Hematopoietic multipotent progenitor cell (in vitro differentiated cells): ENCODE data around the gene SRGAP1. TPM values are rescaled to one million over a fixed set of nuclear protein-coding genes. Genes with fewer than 3 reads are reported as not detected.

Experiments
- DNase-seq, 3 donors: peaks; one replicate each; pipeline ENCODE4 v3.0.0-alpha.2; 2011 to 2015; ENCODE audit warnings: low read depth in 2 of 3, low spot score in 2 of 3
- total RNA-seq: library from RNA; depleted of rRNA; stranded (reverse); fragments of >200 nt; gene quantifications from one replicate; pipeline ENCODE4 v1.2.3, GENCODE V29; 2012

SRGAP1 gene
- total RNA-seq: 0.27 TPM

DNA sequence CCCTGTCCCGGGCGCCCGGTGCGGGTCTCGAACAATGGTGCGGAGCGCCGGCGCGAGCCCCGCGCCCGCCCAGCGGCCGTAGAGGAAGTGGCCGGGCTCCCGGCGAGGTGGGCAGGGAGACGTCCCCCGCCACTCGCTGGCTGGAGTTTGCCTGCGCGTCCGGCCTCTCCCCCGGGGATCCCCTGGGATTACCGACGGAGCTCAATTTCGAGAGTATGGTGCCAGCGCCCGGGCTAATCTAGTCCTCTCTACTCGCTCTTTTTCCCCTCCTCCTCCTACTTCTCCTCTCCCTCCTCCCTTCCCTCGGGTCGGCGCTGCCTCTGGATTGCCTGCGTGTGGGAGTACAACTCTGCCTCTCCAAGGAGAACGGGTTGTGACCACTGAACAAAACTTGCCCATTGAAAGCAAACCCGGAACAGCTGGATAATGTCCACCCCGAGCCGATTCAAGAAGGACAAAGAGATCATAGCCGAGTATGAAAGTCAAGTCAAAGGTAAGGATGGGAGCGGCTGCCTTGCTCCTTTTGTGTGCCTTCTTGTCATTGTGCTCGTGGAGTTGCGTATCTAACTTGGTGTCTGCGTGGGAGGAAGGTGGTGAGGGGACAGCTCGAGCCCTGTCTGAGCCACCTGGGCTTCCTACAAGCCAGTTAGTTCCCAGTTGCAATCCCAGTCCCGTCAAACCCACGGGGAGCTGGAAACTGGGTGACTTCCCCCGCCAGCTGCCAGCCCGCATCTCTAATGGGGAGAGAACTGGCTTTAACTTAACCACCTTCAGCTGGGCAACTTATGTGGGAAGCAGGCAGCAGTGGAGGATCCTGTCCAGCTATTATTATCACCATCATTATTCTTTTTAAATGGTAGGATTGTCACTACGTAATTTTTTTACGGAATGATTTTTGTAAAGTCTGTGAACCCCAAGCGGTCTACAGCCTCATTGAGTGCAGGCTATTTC is at the start of gene SRGAP1:
SRGAP1 (plus strand) TSS at position 310 of the 951 bp plus-strand sequence; CDS start at position 427, 117 bp downstream.
- DNase-seq: peak in 2 of 3 donors; percentile 11 to 41

DNA sequence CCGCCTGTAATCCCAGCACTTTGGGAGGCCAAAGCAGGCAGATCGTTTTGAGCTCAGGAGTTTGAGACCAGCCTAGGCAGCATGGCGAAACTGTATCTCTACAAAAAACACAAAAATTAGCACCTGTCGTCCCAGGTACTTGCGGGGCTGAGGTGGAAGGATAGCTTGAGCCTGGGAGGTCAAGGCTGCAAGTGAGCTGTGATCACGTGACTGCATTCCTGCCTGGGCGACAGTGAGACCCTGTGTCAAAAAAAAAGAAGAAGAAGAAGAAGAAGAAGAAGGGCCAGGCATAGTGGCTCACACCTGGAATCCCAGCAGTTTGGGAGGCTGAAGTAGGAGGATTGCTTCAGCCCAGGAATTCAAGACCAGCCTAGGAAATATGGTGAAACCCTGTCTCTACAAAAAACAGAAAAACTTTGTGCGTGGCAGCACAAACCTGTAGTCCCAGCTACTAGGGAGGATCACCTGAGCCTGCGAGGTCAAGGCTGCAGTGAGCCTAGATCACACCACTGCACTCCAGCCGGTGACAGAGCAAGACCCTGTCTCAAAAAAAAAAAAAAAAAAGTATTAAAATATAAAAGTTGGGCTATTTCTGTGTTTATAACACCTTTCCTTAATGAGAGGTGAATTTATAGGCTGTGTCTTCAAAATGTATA is 49.3 kb upstream of the SRGAP1 start:
- no peak for DNase-seq

DNA sequence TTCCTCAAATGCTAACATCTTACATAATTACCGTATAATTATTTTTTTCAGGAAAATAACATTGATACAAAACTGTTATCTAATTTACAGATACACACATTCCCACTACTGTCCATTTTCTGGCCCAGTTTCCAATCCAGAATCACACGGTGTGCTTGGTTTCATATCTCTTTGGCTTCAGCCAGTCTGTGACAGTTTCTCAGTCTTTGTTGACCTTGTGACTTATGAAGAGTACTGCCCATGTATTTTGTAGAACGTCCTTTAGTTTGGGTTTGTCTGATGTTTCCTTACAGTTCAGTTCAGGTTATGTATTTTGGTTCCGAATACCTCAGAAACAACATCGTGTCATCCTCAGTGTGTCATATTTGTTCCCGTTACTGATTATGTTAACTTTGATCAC is 48.6 kb upstream of the SRGAP1 start:
- DNase-seq: no peak

DNA sequence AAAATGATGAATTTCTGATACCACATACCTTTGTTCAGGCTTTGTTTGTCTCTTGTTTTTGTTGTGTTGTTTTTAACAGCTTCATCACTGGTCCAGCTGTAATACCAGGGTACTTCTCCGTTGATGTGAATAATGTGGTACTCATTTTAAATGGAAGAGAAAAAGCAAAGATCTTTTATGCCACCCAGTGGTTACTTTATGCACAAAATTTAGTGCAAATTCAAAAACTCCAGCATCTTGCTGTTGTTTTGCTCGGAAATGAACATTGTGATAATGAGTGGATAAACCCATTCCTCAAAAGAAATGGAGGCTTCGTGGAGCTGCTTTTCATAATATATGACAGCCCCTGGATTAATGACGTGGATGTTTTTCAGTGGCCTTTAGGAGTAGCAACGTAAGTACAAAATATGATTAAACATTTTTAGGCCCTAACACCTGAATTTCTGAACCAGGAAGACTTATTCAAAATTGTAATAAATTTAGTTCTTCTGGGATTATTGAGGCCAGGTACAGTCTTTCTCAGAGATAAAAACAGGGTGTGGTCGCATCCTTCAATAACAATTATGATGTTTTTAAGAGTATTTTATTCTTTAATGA is 42.4 kb upstream of the SRGAP1 start:
- DNase-seq: peak in 2 of 3 donors; percentile 26 to 63

DNA sequence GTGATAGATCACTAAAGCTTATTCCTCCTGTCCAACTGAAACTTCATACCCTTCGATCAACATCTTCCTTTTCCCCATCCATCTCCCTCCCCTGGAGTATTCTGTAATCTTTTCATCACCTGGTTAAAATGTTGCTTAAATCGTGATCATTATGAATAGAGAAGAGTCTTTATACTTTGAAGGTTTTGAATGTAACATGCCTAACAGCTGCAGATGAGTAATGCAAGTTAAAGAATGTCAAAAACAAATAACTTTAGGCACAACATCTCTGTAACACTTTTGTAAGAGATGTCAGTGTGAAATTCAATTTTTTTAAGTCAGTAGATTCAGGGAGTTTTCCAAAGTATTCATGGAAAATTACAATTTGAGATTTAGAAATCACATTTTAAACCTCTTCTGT is 39.8 kb upstream of the SRGAP1 start:
- no peak for DNase-seq

DNA sequence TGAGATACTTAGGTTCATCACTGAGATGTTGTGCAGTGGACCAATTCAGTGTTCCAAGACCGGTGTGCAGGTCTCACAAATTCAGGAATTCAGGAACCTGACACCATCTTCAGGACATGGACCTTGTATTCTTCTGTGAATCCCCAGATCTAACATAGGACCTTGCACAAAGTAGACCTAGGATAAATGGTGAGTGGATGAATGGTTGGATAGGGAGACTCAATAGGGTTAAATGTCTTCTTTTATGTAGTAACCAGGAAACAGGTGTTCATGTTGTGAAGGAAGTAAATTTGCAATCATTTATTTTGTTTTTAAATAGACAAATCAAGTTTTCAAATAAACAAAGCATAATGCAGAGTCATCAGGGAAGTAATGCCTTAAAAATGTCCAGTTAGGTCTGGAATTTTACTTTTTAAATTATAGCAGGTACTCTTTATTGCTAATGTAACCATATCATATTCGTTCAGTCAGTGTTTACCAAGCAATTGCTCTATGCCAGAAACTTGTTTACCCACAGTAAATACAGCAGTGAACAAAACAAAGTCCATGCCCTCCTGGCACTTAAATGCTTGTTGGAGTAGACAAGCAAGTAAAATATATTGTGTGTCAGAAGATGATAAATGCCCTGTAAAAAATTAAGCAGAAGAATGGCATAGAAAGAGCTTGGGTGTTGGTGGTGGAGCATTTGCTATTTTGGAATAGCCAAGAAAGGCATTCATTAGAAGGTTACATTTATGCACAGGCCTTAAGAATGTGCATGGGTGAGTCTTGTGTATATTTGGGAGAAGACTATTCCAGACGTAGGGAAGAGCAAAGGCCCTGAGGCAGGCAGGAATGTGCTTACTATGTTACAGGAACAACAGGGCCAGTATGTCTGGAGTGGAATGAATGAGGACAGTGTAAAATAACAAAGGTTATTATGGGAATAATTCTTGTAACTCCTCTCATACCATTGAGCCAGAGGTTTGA is 38.5 kb upstream of the SRGAP1 start:
- DNase-seq: no peak

DNA sequence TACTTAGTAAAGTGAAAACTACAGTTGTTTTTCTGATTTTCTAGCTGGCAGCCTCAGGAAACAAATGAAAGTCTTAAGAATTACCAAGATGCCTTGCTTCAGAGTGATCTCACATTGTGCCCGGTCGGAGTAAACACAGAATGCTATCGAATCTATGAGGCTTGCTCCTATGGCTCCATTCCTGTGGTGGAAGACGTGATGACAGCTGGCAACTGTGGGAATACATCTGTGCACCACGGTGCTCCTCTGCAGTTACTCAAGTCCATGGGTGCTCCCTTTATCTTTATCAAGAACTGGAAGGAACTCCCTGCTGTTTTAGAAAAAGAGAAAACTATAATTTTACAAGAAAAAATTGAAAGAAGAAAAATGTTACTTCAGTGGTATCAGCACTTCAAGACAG is 35.9 kb upstream of the SRGAP1 start:
- no peak for DNase-seq

DNA sequence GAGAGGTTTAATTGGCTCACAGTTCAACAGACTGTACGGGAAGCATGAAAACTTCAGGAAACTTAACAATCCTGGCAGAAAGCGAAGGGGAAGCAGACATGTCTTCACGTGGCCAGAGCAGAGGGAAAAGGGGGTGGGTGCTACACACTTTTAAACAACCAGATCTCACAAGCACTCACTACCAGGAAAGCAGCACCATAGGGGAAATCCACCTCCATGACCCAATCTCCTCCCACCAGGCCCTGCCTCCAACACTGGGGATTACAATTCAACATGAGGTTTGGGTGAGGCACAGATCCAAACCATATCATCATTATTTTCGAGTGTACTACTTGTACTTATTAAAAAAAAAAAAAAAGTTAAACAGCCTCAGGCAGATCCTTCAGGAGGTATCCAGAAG is 34.9 kb upstream of the SRGAP1 start:
- no peak for DNase-seq

DNA sequence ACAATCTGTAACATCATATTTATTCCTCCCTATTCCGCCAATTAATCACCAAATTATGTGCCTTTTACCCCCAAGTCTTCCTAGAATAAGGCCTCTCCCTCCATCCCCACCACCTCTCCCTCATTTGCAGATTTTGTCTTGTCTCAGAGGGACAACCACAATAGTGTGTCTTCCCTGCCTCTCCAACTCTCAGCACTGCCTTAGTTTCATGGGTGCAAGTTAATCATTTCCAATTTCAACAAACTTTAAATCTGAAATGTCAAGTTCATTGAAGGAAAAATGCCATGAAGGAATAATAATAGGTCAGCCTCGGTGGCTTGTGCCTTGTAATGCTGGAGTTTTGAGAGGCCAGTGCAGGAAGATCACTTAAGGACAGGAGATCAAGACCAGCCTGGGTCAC is 33.2 kb upstream of the SRGAP1 start:
- DNase-seq: no peak

DNA sequence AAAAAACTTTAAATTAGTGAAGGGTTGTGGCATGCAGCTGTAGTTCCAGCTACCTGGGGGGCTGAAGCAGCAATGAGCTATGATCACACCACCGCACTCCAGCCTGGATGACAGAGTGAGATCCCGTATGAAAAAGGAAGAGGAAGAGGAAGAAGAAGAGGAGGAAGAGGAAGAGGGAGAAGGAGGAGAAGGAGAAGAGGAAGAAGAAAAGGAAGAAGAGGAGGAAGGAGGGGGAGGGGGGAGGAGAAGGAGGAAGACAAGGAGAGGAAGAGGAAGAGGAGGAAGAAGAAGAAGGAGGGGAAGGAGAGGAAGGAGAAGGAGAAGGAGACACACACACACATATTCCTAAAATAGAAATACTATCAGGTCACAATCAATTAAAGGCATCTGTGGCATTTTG is 32.7 kb upstream of the SRGAP1 start:
- no peak for DNase-seq

DNA sequence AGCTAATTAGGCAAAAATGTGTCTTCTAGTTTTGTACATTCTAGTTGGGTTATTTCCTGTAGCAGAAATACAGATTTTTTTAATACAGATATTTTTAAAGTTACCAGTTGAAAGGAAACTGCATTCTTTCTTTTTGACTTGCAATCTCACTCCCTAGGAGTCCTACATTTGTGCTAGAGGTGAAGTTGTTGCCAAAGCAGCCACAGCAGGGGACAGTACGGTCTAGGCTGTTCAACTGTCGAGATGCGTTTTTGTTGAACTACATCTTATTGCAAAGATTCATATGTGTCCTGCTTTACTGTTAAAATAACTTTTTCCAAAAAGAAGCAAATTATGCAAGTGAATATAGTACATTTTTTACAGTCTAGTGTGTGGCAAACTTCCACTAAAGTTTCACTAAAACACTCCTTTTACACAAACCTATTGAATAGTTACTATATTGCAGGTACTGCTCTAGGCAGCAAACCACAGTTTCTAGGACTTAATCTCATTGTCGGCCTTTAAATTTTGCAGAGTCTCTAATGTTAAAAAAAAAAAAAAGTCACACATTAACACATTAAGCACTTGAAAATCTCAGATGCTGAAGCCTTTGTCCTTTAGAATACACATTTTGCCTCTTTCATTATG is 30.2 kb upstream of the SRGAP1 start:
- no peak for DNase-seq

DNA sequence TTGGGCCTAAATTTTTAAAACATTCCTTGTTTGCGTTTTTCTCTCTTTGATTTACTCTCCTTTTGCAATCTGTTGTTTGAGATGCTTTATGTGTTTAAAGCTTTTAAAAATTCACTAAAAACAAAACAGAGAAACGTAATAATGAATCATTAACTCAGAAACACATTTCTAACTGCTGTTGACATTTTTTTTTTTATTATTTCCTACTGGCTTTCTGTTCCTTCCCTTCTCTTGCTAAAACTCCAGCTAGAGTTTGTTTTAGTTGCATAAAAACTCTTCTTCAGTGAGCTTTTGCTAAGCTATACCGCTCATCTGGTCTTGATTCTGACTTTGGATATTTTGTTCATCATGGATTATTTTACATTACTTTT is 29.0 kb upstream of the SRGAP1 start:
- no peak for DNase-seq

DNA sequence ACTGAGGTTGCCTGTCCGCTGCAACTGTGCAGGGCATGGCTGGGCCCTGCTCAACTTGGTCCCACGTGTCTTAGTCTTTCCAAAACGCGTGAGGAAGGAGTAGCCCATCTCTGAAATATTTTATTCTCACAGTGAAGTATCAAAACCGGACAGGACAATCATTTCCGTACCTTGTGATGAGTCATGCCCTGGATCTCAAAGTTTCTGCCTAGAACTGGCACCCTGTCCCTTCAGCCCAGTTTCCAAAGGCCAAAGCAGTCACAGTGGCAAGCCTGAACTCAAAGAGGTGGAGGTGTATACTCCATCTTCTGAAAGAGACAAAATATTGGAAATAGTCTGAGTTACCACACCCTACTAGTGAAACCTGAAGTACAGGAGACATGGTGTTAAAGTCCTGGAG is 28.5 kb upstream of the SRGAP1 start:
- DNase-seq: no peak

DNA sequence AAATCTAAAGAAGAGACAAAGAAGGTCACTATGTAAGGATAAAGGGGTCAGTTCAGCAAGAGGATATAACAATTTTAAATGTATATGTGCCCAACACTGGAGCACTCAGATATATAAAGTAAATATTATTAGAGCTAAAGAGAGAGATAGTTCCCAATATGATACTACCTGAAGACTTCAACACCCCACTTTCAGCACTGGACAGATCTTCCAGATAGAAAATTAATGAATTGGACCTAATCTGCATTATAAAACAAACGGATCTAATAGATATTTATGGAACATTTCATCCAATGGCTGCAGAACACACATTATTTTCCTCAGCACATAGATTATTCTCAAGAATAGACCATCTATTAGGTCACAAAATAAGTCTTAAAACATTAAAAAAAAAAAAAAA is 24.1 kb upstream of the SRGAP1 start:
- no peak for DNase-seq

DNA sequence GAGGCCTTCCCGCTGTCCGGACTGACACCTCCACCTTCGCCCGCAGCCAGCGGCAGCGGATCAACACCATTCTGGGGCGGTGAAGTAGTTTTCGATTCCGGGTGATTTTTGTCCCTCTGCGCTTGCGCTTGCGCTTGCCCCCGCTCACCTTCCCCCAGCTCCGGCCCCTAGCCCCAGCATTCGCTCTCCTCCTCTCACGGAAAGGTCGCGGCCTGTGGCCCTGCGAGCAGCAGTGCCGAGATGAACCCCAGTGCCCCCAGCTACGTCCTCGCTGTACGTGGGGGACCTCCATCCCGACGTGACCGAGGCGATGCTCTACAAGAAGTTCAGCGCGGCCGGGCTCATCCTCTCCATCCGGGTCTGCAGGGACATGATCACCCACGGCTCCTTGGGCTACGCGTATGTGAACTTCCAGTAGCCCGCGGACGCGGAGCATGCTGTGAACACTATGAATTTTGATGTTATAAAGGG is 22.7 kb upstream of the SRGAP1 start:
- peak in 2 of 3 donors; percentile 24 to 25 for DNase-seq

DNA sequence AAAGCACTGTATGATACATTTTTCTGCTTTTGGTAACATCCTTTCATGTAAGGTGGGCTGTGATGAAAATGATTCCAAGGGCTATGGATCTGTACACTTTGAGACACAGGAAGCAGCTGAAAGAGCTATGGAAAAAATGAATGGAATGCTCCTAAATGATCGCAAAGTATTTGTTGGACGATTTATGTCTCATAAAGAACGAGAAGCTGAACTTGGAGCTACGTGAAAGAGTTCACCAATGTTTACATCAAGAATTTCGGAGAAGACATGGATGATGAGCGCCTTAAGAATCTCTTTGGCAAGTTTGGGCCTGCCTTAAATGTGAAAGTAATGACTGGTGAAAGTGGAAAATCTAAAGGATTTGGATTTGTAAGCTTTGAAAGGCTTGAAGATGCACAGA is 22.1 kb upstream of the SRGAP1 start:
- no peak for DNase-seq

DNA sequence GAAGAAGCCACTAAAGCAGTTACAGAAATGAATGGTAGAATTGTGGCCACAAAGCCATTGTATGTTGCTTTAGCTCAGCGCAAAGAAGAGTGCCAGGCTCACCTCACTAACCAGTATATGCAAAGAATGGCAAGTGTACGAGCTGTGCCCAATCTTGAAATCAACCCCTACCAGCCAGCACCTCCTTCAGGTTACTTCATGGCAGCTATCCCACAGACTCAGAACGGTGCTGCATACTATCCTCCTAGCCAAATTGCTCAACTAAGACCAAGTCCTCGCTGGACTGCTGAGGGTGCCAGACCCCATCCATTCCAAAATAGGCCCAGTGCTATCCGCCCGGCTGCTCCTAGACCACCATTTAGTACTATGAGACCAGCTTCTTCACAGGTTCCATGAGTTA is 21.5 kb upstream of the SRGAP1 start:
- no peak for DNase-seq

DNA sequence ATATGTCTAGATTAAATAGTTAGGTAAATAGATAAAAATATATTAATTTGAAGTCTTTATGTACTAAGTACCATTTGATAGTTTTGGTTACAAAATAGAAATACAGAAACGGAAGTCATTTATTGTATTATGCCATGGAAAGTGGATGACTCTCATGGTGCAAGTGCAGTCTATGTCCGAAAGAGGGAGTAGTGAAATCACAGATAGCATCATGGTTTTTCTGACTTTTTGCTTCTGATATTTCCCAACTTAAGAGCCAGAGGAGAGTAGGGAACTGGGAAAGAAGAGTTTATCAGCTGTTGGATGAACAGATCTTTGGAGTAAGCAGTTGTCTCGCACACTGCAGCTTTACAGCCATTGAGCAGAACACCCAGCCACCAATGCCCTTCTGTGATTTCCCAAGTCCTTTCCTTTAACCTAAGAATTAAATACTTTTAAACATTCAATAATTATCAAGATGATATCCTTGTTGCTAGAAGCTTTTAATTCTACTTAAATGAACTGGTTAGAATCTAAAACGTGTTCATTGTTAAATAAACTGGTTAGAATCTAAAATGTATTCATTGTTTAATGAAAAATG is 18.4 kb upstream of the SRGAP1 start:
- peak in 2 of 3 donors; percentile 29 to 60 for DNase-seq

DNA sequence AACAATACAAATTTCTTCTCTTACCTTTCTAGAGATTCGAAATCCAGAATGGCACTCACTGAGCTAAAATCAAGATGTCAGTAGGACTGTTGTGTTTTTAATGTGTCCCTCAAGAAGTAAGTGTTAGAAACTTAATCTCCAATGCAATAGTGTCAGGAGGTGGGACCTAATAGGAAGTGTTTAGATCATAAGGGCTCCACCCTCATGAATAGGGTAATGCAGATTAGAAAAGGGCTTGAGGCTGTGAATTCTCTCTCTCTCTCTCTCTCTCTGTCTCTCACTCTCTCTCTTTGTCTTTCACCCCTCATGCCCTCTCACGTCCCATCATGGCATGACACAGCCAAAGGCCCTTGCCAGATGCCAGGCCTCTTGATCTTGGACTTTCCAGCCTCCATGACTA is 15.6 kb upstream of the SRGAP1 start:
- DNase-seq: no peak

DNA sequence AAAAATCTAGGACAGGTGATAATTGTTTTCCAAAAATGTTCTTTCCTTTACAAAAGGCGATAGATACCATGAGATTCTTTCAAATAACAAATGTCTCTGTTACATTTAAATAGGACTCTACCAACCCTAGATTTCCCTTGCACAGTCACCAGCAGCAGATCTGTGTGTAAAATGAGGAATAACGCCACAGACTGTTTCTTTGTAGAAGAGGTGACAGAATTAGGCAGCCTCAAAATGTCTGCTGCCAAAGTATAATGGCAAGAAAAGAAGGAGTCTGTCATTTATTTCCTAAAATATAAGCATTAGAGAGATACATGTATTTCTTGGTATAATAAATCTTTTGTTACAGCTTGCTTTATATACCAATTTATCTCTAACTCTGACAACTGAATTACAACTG is 8.5 kb upstream of the SRGAP1 start:
- DNase-seq: no peak
